Cardiac fibroblast (primary cell): ENCODE measurements around the gene HSF2BP.
"Not testable (repeated sequence)": the region's sequence is repeated elsewhere in the genome, so short reads cannot be mapped to it uniquely, and the experiment has no call there.

Experiments used
- DNase-seq, 2 donors: peaks; one replicate each; pipeline versions ENCODE4 v3.0.0 to v3.0.0-alpha.2; 2010; ENCODE audit warnings: low read depth in 2 of 2
- H3K4me3 ChIP-seq, 2 donors: replicated peaks in 1 of 2; 1 replicate in 1 of 2; 2 replicates in 1 of 2; pipeline ENCODE4 v1.5.1; 2011; ENCODE audit warnings: low read depth in 2 of 2, low read length in 2 of 2, mild to moderate bottlenecking in 2 of 2, moderate library complexity in 1 of 2
- CTCF ChIP-seq: IDR thresholded peaks from one replicate; pipeline ENCODE4 v1.5.1; 2011; ENCODE audit warnings: low read depth, mild to moderate bottlenecking, low read length, inconsistent platforms

HSF2BP gene

GRCh38 chr21:43575473-43575844 is 83.8 kb downstream of the HSF2BP start:
- H3K4me3 ChIP-seq = no peak overlapping the region
- DNase-seq = no peak
- TF ChIP-seq CTCF = no peak

- no peak overlapping the region for H3K4me3 ChIP-seq
- TF ChIP-seq CTCF = no peak
- no peak for DNase-seq
Observed at GRCh38 chr21:43574741-43575472, 84.4 kb downstream of the HSF2BP start.

- TF ChIP-seq CTCF = no peak
- no peak overlapping the region for H3K4me3 ChIP-seq
- no peak for DNase-seq
Observed at GRCh38 chr21:43573921-43574320, 85.4 kb downstream of the HSF2BP start.

GRCh38 chr21:43572446-43572845 is 86.8 kb downstream of the HSF2BP start:
- DNase-seq = no peak
- no peak overlapping the region for H3K4me3 ChIP-seq
- TF ChIP-seq CTCF = no peak

- no peak for TF ChIP-seq CTCF
- no peak overlapping the region for H3K4me3 ChIP-seq
- no peak for DNase-seq
Observed at GRCh38 chr21:43571976-43572375, 87.3 kb downstream of the HSF2BP start.

- DNase-seq, H3K4me3 ChIP-seq: not testable (repeated sequence)
Observed at GRCh38 chr21:43570195-43570594, 89.1 kb downstream of the HSF2BP start.

- not testable (repeated sequence) for H3K4me3 ChIP-seq, DNase-seq
Observed at GRCh38 chr21:43562451-43562850, 96.8 kb downstream of the HSF2BP start.

- DNase-seq, H3K4me3 ChIP-seq: not testable (repeated sequence)
Observed at GRCh38 chr21:43540561-43540960, 118.7 kb downstream of the HSF2BP start.

- H3K4me3 ChIP-seq, DNase-seq: not testable (repeated sequence)
Observed at GRCh38 chr21:43522495-43523131, 136.7 kb downstream of the HSF2BP start.

- H3K4me3 ChIP-seq, DNase-seq: not testable (repeated sequence)
Observed at GRCh38 chr21:43517701-43518100, 141.6 kb downstream of the HSF2BP start.

- H3K4me3 ChIP-seq, DNase-seq: not testable (repeated sequence)
Observed at GRCh38 chr21:43516860-43517627, 142.2 kb downstream of the HSF2BP start.
